GM12891 (cell line): Measurements from ENCODE around the gene CDH23.

ENCODE experiments used
- DNase-seq: peaks from one replicate; pipeline ENCODE4 v3.0.0; 2011; ENCODE audit warnings: low spot score; ENCODE audit not compliant: insufficient read length
- FAIRE-seq: peaks from 2 replicates; lab custom pipeline; 2011; peaks lifted over from hg19 to GRCh38; lab: Jason Lieb, UNC
- PAX5 ChIP-seq: IDR thresholded peaks from 2 replicates; pipeline ENCODE4 v1.6.1; 2011; ENCODE audit warnings: low read length, moderate library complexity, mild to moderate bottlenecking; ENCODE audit not compliant: insufficient read depth, severe bottlenecking
- POLR2A ChIP-seq: IDR thresholded peaks from 2 replicates; pipeline ENCODE4 v1.6.1; 2011; ENCODE audit warnings: low read depth, low read length, control low read depth
- POLR2AphosphoS5 ChIP-seq: IDR thresholded peaks from 2 replicates; pipeline ENCODE4 v1.6.1; 2011; ENCODE audit warnings: low read depth, low read length, control low read depth
- POU2F2 ChIP-seq: IDR thresholded peaks from 2 replicates; pipeline ENCODE4 v1.6.1; 2011; ENCODE audit warnings: low read depth, mild to moderate bottlenecking, control low read depth, low read length, moderate library complexity
- SPI1 ChIP-seq: IDR thresholded peaks from 2 replicates; pipeline ENCODE4 v1.6.1; 2011; ENCODE audit warnings: low read depth, low read length, control low read depth
- TAF1 ChIP-seq: IDR thresholded peaks from 2 replicates; pipeline ENCODE4 v1.6.1; 2011; ENCODE audit warnings: low read depth, low read length, control low read depth

CDH23 gene

DNA sequence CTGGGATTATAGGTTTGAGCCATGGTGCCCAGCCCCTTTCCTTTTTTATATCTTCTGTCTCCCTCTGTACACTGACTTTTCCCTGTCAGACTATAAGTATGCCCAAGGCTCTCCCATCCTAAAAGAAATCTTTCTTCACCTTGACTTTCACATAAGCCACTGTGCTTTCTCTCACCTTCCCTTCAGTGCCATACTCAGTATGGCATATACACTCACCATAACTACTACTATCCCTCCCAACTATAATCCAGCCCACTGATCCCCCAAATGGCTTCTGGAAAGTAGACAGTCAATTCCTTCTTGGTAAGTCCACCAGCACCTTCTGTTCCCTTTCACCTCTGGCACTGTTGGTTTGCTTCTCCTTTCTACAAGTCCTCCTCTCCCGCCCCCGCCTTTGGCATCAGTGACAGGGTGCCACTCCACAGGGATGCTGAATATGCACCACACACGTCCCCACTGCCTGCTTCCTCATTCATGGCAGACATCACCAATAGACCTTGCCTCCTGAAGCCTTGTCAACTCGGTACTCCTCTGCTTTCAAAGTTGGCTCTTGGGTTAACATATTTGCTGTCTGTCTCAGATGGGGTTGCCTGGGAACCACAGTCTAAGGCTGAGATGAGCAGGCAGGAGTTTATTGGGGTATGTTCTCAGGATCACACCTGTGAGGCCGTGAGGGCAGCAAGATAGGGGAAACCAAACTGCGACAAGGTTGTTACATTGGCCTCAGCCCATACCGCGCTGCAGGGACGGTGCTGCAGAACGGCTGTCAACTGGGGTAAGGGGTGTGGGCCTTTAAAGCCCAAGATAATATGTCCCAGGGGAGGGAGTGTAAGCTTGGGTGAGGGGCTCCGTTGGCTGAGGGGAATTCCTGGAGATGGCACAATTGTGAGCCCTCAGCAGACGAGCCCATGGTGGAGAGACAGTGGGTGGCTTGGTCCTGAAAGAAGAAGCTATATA, 461.5 kb downstream of the CDH23 start:
- no peak for FAIRE-seq
- no peak for TF ChIP-seq POLR2A
- no peak for TF ChIP-seq POLR2AphosphoS5
- TF ChIP-seq POU2F2, result no peak
- TF ChIP-seq PAX5, result no peak
- TF ChIP-seq TAF1, result no peak
- TF ChIP-seq SPI1, result no peak
- DNase-seq, result no peak

- peak; percentile 39 for DNase-seq
Observed at GRCh38 chr10:71860243-71861029, 463.7 kb downstream of the CDH23 start.

DNA sequence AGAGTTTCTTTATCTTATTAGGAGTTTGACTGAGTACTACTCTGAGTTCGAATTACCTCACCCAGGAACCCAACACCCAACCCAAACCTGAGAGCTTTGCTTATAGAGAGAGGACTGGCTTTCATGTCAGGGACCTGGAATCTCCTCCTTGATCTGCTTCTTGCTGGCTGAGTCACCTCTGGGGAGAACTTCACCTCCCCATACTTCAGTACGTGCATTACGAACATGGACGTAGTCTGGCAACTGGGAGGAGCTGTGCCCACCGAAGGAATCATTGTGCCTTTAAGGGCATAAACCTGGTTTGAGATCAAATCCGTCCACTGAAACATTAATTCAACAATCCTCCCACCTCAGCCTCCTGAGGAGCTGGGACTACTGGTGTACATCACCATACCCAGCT, 466.5 kb downstream of the CDH23 start:
- DNase-seq (no peak), FAIRE-seq (no peak)
- TF ChIP-seq SPI1, result no peak

More at GRCh38 chr10:71860243-71861029, 463.7 kb downstream of the CDH23 start:
- FAIRE-seq, result peak; percentile 33
- peak; percentile 77 for TF ChIP-seq SPI1
- TF ChIP-seq PAX5, result no peak
- 0 out of 2 replicates have a peak, but pooled peaks have one; percentile 29 for TF ChIP-seq POLR2A

DNA sequence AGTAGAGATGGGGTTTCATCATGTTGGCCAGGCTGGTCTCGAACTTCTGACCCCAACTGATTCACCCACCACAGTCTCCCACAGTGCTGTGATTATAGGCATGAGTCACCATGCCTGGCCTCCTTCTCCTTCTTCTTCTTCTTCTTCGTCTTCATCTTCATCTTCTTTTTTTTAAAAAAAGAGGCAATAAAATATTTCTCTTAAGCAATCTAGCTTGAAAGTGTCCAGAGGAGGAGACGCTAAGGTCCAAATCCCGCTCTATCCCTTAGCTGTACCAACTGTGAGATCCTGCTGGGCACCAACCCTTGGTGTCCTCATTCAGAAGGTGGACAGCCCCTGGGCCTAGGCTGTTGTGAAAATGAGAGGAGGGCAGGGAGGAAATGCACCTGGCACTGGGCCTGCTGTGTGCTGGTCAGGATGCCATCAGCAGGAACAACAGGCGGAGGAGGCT, 468.2 kb downstream of the CDH23 start:
- DNase-seq (no peak), FAIRE-seq (no peak)
- TF ChIP-seq TAF1, result no peak
